KOPT-K1 (cell line): ENCODE results near the gene SELENBP1.
A peak's percentile ranks its signal among the peaks of the same experiment; 100 is the strongest.

Source experiments
- H3K27ac ChIP-seq: fragments of 200-600 bp; sonication (generic); 2 replicates; pipeline ENCODE4 v1.5.1; 2016; ENCODE audit warnings: antibody characterized with exemption, mild to moderate bottlenecking, low read depth, low read length; ENCODE audit not compliant: poor library complexity, severe bottlenecking
- H3K36me3 ChIP-seq: fragments of 200-600 bp; sonication (generic); 2 replicates; pipeline ENCODE4 v1.5.1; 2017; ENCODE audit warnings: antibody characterized with exemption, mild to moderate bottlenecking, low read length, moderate library complexity; ENCODE audit not compliant: insufficient read depth
- H3K9me3 ChIP-seq: fragments of 200-600 bp; sonication (generic); 2 replicates; pipeline ENCODE4 v1.5.1; 2017; ENCODE audit warnings: antibody characterized with exemption, low read length, mild to moderate bottlenecking; ENCODE audit not compliant: insufficient read depth, poor library complexity, severe bottlenecking

SELENBP1 gene

DNA sequence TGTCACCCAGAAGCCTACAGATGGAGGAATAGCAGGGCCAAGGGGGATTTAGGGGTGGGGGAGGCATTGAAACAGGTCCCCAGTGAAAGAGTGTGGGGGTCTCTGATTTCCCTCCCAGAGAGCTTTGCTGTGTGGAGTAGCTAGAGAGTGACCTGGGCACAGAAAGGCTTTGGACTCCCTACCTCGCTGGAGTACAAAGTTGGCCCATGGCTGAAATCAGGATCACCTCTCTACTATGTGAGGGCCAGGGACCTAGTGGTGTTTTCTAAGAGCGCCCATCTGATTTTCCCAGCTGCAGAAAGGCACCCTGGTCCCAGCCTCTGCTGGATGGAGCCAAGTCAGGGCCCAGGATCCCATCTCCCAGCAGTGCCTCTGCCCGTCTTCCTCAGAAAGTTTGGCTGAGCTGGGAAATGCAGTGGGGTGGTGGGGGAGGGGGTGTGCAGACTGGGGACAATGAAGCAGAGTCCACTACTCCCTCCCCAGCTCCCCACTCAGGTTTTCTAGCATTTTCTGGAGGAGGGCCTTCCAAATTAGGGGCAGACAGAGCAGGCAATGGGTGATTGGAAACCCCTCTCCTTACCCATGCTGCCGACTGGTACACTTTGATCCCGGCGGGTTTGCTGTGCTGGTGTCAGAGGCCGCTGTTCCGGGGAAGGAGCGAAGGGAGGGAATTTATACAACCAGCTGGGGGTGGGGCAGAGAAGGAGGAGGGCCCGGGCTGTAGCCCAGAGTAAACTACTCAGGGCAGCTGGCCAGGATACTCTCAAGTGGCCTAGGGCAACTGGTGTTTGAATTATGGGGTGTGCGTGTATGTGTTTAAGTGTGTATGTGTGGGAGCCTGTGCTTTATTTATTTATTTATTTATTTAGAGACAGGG is at the start of gene SELENBP1:
Gene SELENBP1 (minus strand): TSS at position 648 of the 877 bp plus-strand sequence. CDS start 64 bp downstream, at position 584.
- H3K27ac ChIP-seq = no peak within 1 kb of the TSS
- no peaks in the 10 kb centered on the region for H3K9me3 ChIP-seq
- no peaks in the 10 kb centered on the region for H3K36me3 ChIP-seq

DNA sequence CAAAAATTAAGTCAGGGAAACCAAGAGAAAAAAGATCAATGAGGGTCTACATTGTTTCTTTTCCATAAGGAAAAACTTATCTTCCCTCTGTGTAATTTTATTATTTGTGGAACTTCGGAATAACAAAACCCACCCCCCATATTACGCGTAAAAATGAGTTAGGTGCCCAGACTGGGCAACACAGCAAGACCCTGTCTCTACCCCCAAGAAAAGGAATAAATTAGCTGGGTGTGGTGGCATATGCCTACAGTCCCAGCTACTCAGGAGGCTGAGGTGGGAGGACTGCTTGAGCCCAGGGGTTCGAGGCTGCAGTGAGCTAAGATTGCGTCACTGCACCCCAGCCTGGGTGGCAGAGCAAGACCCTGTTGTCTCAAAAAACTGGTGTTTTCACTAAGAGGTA is 47.3 kb upstream of the SELENBP1 start:
- H3K36me3 ChIP-seq = peaks cover 98% of the 10 kb centered on the region

DNA sequence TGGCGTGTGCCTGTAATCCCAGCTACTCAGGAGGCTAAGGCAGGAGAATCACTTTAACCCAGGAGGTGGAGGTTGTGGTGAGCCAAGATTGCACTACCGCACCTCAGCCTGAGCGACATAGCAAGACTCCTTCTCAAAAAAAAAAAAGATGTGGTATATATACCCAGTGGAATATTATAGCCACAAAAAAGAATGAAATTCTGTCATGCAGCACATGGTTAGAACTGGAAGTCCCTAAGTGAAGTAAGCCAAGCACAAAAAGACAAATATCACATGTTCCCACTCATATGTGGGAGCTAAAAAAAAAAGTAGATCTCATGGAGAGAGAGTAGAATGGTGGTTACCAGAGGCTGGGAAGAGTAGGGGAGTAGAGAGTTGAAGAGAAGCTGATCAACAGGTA is 45.6 kb upstream of the SELENBP1 start:
- Histone ChIP-seq H3K9me3 (no peaks in the 10 kb centered on the region), H3K27ac (no peak overlapping the region), H3K36me3 (peaks cover 97% of the 10 kb centered on the region)

More for the DNA sequence above, 47.3 kb upstream of the SELENBP1 start:
- H3K9me3 ChIP-seq = no peaks in the 10 kb centered on the region
- H3K27ac ChIP-seq = no peak overlapping the region

DNA sequence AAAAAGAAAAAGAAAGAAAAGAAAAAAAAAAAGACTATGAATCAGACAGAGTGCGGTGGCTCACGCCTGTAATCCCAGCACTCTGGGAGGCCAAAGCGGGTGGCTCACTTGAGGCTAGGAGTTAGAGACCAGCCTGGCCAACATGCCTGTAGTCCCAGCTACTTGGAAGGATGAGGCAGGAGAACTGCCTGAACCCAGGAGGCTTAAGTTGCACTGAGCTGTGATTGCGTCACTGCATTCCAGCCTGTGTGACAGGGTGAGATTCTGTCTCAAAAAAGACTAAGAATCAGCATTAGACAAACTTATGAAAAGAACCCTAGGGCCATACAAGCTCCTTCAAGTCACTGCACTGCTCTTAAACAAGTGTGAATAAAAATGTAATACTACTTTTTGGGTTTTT is 43.7 kb upstream of the SELENBP1 start:
- Histone ChIP-seq H3K9me3 (no peaks in the 10 kb centered on the region), H3K36me3 (peaks cover 97% of the 10 kb centered on the region)

DNA sequence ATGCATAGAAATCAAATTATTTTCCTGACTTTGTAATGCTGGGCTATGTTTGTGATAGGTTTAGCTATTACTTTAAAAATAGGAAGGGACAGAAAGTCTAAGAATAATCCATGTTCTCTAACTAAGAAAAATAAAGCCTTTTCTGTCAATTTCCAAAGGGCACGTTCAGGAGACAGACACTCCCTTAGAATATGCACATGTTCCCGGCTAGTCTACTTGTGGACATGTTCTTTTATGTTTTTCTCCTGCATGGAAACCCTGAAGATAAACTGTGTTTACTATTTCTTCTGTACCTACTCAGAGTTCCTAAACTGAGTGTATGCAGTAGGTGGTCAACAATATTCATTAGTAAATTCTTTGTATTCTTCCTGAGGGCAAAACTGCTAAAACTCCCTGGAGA is 39.4 kb upstream of the SELENBP1 start:
- Histone ChIP-seq H3K36me3 (peaks cover 99% of the 10 kb centered on the region), H3K27ac (no peak overlapping the region), H3K9me3 (no peaks in the 10 kb centered on the region)

More for the DNA sequence above, 43.7 kb upstream of the SELENBP1 start:
- no peak overlapping the region for H3K27ac ChIP-seq

DNA sequence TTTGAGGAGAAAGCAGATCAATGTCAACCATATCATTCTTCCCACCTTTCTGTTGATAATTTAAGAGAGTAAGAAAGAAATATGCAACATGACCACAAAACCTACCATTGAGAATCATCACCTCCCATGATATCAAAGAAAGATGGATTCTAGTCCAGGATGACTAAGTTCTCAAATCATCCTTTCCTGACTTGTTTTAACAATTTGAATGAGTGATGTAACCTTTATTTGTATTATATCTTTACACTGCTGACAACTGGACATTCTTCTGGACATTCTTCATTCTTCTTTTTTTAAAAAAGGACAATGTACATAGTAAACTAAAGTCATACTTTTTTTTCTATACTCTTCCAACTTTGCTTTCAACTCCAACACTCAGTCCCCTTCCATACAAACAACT is 36.4 kb upstream of the SELENBP1 start:
- Histone ChIP-seq H3K9me3 (no peaks in the 10 kb centered on the region), H3K36me3 (peaks cover 99% of the 10 kb centered on the region), H3K27ac (no peak overlapping the region)

DNA sequence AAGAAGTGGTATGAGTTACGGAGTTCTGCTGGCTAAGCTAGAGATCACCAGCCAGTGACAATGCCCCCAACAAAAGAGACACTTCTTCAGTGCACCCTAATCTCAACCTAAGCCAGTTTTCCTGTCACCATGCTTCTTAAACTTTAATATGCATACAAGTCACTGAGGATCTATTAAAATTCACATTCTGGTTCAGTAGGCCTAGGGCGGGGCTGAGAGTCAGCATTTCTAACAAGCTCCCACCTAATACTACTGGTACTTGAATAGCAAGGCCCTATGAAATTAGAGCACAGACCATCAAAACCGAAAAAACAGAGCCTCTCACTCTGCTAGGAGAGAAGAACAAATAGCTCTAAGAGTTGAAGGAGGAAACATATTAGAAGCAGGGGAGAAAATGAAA is 34.8 kb upstream of the SELENBP1 start:
- H3K36me3 ChIP-seq = peaks cover 100% of the 10 kb centered on the region
- H3K27ac ChIP-seq = no peak overlapping the region
- no peaks in the 10 kb centered on the region for H3K9me3 ChIP-seq

DNA sequence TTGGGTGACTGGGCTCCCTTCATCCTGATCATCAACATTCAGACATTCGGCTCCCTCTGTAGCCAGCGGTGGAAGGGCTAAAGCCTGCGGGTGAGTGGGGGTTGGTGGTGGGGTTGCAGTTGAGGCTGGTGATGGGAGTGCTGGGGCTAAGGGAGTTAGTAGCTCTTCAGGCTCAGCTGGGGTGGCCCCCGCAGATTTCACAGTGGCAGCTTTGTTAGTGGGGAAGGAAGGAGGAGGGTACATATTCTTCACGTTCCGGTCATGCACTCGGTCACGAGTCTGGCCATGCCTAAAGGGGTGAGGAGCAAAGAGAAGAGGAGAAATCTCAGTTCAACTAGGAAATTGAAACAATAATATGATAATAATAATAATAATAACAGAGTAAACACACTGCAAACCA is 33.7 kb upstream of the SELENBP1 start:
- H3K9me3 ChIP-seq = no peaks in the 10 kb centered on the region
- peaks cover 100% of the 10 kb centered on the region for H3K36me3 ChIP-seq
- no peak overlapping the region for H3K27ac ChIP-seq

DNA sequence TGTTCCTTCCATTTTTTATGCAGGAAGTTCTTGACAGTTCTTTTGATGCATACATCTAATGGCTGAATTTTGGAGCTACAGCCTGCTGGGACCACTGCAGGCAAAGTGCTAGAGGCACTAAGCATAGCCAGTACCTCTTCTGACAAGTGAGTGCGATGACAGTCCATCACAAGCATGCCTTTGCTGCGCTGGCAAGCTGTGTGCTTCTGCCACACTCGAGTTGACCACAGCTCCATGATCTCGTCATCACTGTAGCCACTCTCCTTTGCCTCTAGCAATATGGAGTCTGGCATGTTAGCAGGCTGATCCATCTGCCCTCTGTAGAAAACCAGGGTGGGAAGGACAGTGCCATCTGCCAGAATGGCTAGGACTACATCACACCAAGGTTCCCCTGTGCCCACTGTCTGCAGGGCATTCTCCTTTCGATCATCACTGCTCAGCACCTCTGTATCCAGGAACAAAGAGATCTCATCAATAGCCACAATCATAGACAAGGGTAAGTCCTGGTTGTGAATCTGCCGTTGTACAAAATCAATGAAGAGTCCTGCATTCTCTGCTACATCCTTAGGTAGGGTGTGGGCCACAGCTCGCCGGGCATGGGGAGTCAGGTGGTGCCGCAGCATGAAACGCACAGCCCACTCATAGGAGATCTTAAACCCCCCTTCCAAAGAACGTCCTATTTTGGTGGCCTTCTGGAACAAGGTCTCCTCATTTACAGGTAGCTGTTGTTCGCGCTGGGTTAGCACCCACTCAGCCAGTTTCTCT is 32.9 kb upstream of the SELENBP1 start:
- Histone ChIP-seq H3K27ac (no peak overlapping the region), H3K9me3 (no peaks in the 10 kb centered on the region), H3K36me3 (peaks cover 100% of the 10 kb centered on the region)

DNA sequence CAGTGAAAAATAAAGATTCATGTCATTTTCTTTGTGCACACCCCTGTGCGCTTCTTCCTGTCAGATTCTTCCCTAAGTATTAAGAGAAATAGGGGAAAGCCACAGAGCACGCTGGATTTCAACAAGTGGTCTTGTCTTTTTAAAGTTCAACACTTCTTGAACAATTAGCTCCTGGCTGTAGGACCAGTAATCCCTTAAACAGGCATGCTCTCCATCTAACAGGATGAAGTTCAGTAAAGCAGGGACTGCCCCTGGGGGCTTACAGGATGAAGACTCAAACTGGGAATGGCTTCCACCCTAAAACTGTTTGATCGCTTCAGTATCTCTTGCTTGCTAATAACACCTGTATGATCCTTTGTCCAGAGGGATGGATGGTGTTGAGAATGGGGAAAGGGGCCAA is 31.1 kb upstream of the SELENBP1 start:
- Histone ChIP-seq H3K9me3 (no peaks in the 10 kb centered on the region), H3K27ac (no peak overlapping the region), H3K36me3 (peaks cover 83% of the 10 kb centered on the region)

DNA sequence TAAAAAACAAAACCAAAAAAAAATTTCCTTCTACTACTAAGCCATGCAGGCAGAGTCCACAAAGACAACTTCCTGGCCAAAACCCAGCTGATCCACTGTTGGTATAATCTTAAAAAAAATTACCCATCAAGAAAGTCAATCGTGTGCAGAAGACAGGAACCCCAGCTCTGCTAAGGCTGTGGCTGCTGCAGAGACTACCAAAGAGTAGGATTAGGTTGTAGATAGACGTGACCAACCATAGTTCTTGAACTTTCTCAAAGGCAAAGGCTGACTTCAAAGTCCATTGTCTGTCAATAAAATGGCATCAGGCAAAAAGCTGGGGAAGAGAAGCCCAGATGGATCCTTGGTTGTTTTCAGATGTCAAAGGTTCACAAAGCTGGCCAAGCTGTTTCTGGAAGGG is 30.3 kb upstream of the SELENBP1 start:
- Histone ChIP-seq H3K9me3 (no peaks in the 10 kb centered on the region), H3K27ac (no peak overlapping the region), H3K36me3 (peaks cover 75% of the 10 kb centered on the region)

DNA sequence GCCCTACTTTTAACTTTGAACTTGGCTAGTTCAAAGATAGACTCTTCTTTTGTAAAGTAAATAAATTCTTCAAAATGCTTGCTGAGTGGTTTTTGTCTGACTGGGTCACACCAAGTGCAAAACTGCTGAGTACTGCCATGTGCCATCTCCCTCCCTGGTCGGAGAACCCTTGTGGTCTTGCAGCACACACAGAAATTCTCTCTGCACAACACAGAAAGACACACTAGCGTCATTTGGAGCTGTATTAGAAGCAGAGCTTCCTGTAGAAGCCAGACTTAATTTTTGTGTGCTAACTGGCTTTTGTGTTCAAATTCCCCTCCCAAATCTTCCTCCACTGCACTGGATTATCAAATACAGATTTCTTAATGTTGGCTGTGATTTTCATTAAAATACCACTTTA is 29.4 kb upstream of the SELENBP1 start:
- H3K36me3 ChIP-seq = peaks cover 66% of the 10 kb centered on the region
- no peak overlapping the region for H3K27ac ChIP-seq
- no peaks in the 10 kb centered on the region for H3K9me3 ChIP-seq

DNA sequence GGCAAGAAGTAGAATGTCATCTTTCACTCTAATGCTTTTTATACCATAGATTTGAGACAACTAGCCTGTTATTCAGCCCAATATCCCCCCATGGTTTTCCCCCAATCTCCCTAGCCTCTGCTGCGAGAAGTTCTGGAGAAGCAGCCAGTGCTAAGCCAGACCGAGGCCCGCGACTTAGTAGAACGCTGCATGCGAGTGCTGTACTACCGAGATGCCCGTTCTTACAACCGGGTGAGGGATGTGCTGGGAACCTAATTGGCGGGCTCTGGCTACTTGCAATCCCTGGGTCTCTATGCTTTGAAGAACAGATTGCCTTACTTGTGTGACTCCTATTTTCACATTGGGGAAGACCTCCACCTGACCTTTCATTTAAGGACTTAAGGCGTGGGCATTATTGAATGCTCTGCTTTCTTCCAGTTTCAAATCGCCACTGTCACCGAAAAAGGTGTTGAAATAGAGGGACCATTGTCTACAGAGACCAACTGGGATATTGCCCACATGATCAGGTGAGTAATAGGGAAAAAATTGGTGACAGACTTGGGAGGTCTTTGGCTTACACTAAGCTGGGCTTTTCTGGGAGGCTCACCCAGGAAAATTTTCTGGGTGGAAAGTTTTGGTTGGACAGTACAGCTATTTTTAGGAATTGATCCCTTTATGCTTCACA is 28.8 kb upstream of the SELENBP1 start:
- Histone ChIP-seq H3K9me3 (no peaks in the 10 kb centered on the region), H3K36me3 (peaks cover 60% of the 10 kb centered on the region), H3K27ac (no peak overlapping the region)

DNA sequence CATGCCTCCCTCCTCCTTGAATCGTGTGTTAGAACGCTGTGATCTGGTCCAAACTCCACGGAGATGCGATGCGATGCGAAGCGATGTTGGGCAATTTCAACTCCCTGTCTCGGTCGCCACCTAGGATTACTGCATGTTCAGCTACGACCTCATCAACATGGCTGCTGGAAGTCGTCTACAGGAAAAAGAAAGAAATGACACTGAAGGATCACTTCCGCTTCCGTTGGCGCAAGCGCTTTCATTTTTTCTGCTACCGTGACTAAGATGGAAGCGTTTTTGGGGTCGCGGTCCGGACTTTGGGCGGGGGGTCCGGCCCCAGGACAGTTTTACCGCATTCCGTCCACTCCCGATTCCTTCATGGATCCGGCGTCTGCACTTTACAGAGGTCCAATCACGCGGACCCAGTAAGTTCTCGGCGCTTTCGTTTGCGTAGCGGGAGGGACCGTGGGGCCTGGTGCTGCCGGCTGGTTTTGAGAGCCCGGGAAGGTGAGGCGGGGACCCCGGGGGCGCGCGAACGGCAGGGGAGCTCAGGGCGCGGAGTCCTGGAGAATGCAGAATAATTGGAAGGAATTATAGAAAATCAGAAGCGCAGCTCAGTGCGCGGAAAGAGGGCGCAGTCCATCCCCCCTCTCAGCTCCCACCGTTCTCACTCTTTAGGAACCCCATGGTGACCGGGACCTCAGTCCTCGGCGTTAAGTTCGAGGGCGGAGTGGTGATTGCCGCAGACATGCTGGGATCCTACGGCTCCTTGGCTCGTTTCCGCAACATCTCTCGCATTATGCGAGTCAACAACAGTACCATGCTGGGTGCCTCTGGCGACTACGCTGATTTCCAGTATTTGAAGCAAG is 27.0 kb upstream of the SELENBP1 start, which contains the start of gene PSMB4:
Gene PSMB4 (plus strand): TSS at position 250 of the 848 bp plus-strand sequence. CDS start 15 bp downstream, at position 265.
- Histone ChIP-seq H3K9me3 (no peaks in the 10 kb centered on the region), H3K36me3 (peaks cover 43% of the 10 kb centered on the region)

More for the DNA sequence above, 27.0 kb upstream of the SELENBP1 start, which contains the start of gene PSMB4:
- H3K27ac ChIP-seq = peak within 1 kb of the TSS; percentile 73
